Measurements from ENCODE around the gene SND1.

SND1 gene

DNA sequence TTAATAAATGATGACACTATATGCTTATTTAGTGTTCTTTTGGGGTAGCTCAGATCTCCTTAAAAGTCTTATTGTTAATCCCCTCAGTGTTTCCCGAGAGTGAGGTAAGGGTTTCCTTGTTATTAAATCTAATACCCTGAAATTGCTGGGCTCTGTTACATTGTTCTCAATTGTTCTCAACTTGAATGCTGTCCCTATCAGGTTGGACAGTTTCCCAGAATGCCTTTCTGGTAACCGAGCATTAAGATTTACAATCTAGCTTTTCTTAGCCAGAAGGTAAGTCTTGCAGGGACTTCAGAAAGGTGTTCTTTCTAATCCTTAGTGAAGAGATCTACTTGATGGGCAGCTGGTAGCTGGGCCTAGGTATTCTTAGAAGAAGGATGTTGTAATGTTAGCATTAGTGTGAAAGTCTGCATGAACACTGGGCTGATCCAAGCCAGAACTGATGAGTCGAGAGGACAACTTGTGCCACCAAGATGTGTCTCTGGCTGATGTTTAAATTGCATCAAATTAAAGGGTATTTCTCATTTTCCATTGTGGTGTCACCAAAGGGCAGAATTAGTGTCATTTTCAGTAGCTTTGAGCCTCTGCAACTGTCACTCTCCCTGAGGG lies 89.9 kb downstream of the SND1 start:
- Histone ChIP-seq H3K27ac (ENCODE audit: poor library complexity, severe bottlenecking) (no peak overlapping the region), H3K27me3 (ENCODE audit: insufficient read depth, poor library complexity, severe bottlenecking) (no peaks in the 10 kb centered on the region), H3K4me3 (ENCODE audit: severe bottlenecking) (no peak overlapping the region), H3K4me1 (ENCODE audit: insufficient read depth, poor library complexity, severe bottlenecking) (no peaks in the 10 kb centered on the region), H3K36me3 (ENCODE audit: low read depth) (peaks cover 37% of the 10 kb centered on the region), H3K9me3 (ENCODE audit: severe bottlenecking) (no peaks in the 10 kb centered on the region)
- TF ChIP-seq, protein P1, sequence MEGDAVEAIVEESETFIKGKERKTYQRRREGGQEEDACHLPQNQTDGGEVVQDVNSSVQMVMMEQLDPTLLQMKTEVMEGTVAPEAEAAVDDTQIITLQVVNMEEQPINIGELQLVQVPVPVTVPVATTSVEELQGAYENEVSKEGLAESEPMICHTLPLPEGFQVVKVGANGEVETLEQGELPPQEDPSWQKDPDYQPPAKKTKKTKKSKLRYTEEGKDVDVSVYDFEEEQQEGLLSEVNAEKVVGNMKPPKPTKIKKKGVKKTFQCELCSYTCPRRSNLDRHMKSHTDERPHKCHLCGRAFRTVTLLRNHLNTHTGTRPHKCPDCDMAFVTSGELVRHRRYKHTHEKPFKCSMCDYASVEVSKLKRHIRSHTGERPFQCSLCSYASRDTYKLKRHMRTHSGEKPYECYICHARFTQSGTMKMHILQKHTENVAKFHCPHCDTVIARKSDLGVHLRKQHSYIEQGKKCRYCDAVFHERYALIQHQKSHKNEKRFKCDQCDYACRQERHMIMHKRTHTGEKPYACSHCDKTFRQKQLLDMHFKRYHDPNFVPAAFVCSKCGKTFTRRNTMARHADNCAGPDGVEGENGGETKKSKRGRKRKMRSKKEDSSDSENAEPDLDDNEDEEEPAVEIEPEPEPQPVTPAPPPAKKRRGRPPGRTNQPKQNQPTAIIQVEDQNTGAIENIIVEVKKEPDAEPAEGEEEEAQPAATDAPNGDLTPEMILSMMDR (IDR thresholded peaks at IDR 0.05; ENCODE audit: poor library complexity, severe bottlenecking) = no peak
- DNase-seq (ENCODE audit: low spot score) (no peak), ATAC-seq (ENCODE audit: low read depth) (no peak)

DNA sequence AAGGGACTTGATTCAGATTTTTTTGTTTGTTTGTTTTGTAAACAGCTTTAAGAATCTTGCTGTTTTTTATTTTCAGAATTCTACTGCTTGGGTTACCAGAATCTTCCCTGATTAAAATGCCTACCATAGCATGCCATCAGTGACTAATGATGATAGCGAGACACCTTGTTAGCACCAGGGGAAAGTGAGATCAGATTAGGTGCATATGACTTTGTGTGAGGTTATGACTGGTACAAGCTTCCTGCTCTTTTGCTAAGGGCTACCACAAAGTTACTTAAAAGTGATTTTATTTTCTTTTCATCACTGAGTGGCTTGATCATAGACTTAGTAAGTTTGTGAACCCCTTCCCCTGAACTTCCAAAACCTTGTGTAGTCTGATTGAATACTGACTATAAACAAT lies 93.5 kb downstream of the SND1 start:
- Histone ChIP-seq H3K4me1 (ENCODE audit: insufficient read depth, poor library complexity, severe bottlenecking) (no peaks in the 10 kb centered on the region), H3K27ac (ENCODE audit: poor library complexity, severe bottlenecking) (no peak overlapping the region), H3K27me3 (ENCODE audit: insufficient read depth, poor library complexity, severe bottlenecking) (no peaks in the 10 kb centered on the region), H3K9me3 (ENCODE audit: severe bottlenecking) (no peaks in the 10 kb centered on the region), H3K4me3 (ENCODE audit: severe bottlenecking) (no peak overlapping the region), H3K36me3 (ENCODE audit: low read depth) (peaks cover 26% of the 10 kb centered on the region)
- DNase-seq (ENCODE audit: low spot score) (no peak), ATAC-seq (ENCODE audit: low read depth) (no peak)
- TF ChIP-seq, protein P1 (IDR thresholded peaks at IDR 0.05; ENCODE audit: poor library complexity, severe bottlenecking) = no peak

DNA sequence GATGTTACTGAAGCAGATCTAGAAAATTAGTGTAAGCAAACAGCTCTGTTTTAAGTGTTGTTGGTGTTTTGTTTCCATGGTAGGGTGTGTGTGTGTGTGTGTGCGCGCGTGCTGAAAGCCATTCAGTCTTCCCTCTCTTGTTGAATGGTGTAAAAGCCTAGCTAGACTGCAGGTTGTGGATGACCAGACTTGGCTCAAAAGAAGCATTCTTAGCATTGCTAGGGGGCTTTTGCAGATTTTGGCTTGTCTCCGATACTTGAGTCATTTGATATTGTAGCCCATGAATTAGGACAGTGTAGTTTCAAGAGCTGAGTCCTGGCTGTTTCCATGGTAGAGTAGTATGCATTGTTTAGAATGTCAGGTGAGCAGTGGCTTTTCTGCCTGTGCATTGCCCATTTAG lies 99.1 kb downstream of the SND1 start:
- H3K27ac ChIP-seq (ENCODE audit: poor library complexity, severe bottlenecking) = no peak overlapping the region
- H3K27me3 ChIP-seq (ENCODE audit: insufficient read depth, poor library complexity, severe bottlenecking) = no peaks in the 10 kb centered on the region
- ATAC-seq (ENCODE audit: low read depth) = no peak
- H3K36me3 ChIP-seq (ENCODE audit: low read depth) = peaks cover 4% of the 10 kb centered on the region; the same call in 1 of the 2 replicates
- TF ChIP-seq, protein P1 (IDR thresholded peaks at IDR 0.05; ENCODE audit: poor library complexity, severe bottlenecking) = no peak
- no peaks in the 10 kb centered on the region for H3K9me3 ChIP-seq (ENCODE audit: severe bottlenecking)
- H3K4me3 ChIP-seq (ENCODE audit: severe bottlenecking) = no peak overlapping the region
- no peak for DNase-seq (ENCODE audit: low spot score)
- no peaks in the 10 kb centered on the region for H3K4me1 ChIP-seq (ENCODE audit: insufficient read depth, poor library complexity, severe bottlenecking)

DNA sequence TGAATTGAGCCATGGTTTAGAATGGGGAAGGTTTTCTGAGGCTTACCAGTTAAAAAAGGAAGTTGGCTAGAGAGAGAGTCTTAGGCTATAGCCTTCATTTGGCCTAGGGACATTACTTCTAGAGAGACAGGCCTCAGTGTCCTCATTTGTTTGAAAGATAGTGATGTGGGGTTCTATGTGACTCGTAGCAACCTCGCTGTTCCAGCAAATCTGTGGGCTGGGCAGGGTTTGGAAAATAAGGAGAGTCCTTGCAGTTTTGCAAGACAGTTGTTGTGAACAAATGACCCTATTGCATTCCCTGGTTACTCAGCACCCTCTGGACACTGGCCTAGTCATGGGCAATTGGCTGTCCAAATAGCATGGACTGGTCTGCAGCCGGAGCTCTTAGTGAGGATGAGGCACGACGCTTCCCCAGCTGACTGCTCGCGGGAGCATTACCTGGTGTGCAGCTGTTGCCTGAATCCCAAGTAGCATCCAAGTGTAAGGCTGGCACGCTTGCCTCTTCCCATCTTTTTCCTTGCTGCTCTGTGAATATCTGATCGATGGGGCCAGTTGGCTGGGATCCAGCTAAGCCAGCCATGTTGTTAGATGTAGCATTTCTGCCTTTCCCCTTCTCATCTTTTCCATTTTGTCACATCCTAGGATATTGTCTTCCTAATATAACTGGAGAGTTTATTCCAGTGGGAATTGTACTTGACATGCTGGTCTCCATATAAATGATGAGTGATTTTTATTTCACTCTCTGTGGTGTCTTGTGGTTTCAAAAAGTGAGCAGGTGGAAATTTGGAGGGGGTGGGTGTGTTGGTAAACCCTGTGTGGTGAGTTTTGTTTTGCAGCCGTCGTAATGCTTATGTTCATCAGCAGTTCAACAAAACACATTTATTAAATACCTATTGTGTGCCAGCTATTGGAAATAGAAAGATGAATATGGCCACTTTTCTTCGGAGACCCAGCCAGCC lies 99.8 kb downstream of the SND1 start:
- TF ChIP-seq, protein P1 (IDR thresholded peaks at IDR 0.05; ENCODE audit: poor library complexity, severe bottlenecking) = no peak
- no peak for DNase-seq (ENCODE audit: low spot score)

More for the DNA sequence above, 99.8 kb downstream of the SND1 start:
- ATAC-seq (ENCODE audit: low read depth) = no peak
- Histone ChIP-seq H3K4me3 (ENCODE audit: severe bottlenecking) (no peak overlapping the region), H3K27ac (ENCODE audit: poor library complexity, severe bottlenecking) (no peak overlapping the region), H3K36me3 (ENCODE audit: low read depth) (peaks cover 4% of the 10 kb centered on the region; the same call in 1 of the 2 replicates), H3K27me3 (ENCODE audit: insufficient read depth, poor library complexity, severe bottlenecking) (no peaks in the 10 kb centered on the region), H3K9me3 (ENCODE audit: severe bottlenecking) (no peaks in the 10 kb centered on the region), H3K4me1 (ENCODE audit: insufficient read depth, poor library complexity, severe bottlenecking) (no peaks in the 10 kb centered on the region)
